Effector memory CD4-positive, alpha-beta T cell (primary cell): ENCODE data around the gene CLDN11.

Source experiments
- DNase-seq, 3 donors: peaks; one replicate each; pipeline ENCODE4 v3.0.0-alpha.2; 2020
- H3K27ac ChIP-seq: 2 replicates; pipeline ENCODE4 v1.7.0; 2013; ENCODE audit warnings: mild to moderate bottlenecking, low read length, moderate library complexity; ENCODE audit not compliant: insufficient read depth, poor library complexity, severe bottlenecking
- H3K27me3 ChIP-seq: replicated peaks from 2 replicates; pipeline ENCODE4 v1.7.0; 2013; ENCODE audit warnings: mild to moderate bottlenecking, low read length; ENCODE audit not compliant: insufficient read depth, control insufficient read depth, poor library complexity, severe bottlenecking
- H3K36me3 ChIP-seq: 2 replicates; pipeline ENCODE4 v1.7.0; 2013; ENCODE audit warnings: mild to moderate bottlenecking, low read length, moderate library complexity; ENCODE audit not compliant: control insufficient read depth, insufficient read depth
- H3K4me1 ChIP-seq: 2 replicates; pipeline ENCODE4 v1.7.0; 2013; ENCODE audit warnings: low read length, mild to moderate bottlenecking; ENCODE audit not compliant: control insufficient read depth, insufficient read depth, poor library complexity, severe bottlenecking
- H3K4me3 ChIP-seq: 2 replicates; pipeline ENCODE4 v1.7.0; 2013; ENCODE audit warnings: low read length, low read depth, mild to moderate bottlenecking; ENCODE audit not compliant: insufficient read depth, poor library complexity, severe bottlenecking
- H3K9me3 ChIP-seq: 2 replicates; pipeline ENCODE4 v1.7.0; 2013; ENCODE audit warnings: mild to moderate bottlenecking, low read length, moderate library complexity; ENCODE audit not compliant: control insufficient read depth

The CLDN11 gene

DNA sequence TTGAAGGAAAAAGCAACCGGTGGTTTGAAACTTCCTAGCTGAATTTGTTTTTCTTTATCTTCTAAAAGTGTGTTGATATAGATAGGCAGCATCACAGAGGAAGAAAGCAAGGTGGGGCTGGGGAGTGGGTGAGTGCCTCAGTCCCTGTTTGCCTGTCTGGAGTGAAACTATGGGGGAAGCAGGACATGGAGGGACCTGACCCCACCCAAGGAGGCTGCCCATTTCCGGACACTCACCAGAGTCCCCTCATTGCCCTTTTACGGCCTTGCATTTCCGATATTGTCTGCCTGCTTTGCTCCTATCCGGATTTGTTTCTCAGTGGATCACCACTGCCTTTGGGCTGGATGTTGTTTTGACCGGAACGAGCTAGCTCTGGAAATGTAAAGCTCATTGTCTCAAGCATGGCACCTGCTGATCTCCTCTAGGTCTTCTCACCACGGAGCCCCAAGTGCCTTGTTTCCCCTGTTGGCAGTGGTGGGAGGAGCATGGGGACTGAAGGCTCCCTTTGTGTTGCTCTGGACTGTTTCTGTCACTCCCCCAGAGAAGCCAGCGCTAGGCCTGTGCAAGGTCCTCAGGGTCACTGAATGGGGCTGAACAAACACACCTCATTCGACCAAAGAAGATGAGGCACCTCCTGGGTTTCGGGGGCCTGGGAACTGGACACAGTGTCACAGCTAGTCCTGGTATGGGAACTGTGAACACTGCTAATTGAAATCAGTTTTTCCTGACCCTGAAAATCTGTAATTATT, 7.0 kb downstream of the CLDN11 start:
- Histone ChIP-seq H3K27ac (no peak overlapping the region), H3K9me3 (no peaks in the 10 kb centered on the region), H3K36me3 (no peaks in the 10 kb centered on the region), H3K27me3 (no peaks in the 10 kb centered on the region), H3K4me3 (no peak overlapping the region), H3K4me1 (no peaks in the 10 kb centered on the region)
- DNase-seq: no peak

DNA sequence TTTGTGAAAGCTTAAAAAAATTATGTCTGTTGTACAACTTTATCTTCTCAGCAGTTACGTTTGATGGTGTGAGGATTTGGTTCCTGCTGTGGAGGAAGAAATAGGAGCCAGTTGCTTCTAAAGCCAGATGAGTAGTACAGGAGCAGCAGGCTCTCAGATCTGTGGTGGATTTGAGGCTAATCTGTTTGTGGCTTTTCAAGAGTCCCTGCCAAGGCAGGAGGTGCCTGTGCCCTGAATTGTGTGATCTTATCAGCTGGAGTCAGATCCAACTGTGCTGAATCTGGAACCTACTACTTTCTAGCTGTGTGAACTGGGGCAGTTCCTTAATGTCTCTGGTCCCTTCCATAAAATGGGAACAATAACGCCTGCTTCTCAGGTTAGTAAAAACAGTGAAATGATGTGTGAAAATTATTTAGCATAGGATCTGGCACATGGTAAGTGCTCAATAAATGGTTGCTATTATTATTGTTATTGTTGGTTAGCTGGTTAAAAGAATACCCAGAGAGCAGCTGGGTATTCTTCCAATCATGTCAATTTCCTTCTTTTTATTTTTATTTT, 7.7 kb downstream of the CLDN11 start:
- no peak for DNase-seq

DNA sequence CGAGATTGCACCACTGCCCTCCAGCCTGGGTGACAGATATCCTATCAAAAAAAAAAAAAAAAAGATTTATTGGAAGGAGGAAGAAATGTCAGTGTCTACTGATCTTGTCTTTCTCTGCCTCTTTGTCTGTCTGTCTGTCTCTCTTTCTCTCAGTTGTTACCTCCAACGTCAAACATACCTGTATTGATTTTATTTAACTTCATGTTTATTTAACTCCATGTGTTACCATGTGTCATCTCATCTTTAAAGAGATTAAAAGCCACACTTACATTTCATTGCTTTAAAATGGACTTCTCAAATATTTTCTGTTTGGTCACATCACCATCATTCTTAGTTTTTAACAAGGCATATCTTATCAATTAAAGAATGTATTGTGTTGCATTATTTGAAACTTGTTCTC, 9.4 kb downstream of the CLDN11 start:
- H3K4me3 ChIP-seq: no peak overlapping the region
- H3K27ac ChIP-seq: no peak overlapping the region
- H3K4me1 ChIP-seq: no peaks in the 10 kb centered on the region
- H3K27me3 ChIP-seq: no peaks in the 10 kb centered on the region
- DNase-seq: no peak
- no peaks in the 10 kb centered on the region for H3K9me3 ChIP-seq
- no peaks in the 10 kb centered on the region for H3K36me3 ChIP-seq

More for the DNA sequence above, 7.7 kb downstream of the CLDN11 start:
- Histone ChIP-seq H3K4me3 (no peak overlapping the region), H3K4me1 (no peaks in the 10 kb centered on the region), H3K27ac (no peak overlapping the region), H3K36me3 (no peaks in the 10 kb centered on the region), H3K9me3 (no peaks in the 10 kb centered on the region), H3K27me3 (no peaks in the 10 kb centered on the region)

DNA sequence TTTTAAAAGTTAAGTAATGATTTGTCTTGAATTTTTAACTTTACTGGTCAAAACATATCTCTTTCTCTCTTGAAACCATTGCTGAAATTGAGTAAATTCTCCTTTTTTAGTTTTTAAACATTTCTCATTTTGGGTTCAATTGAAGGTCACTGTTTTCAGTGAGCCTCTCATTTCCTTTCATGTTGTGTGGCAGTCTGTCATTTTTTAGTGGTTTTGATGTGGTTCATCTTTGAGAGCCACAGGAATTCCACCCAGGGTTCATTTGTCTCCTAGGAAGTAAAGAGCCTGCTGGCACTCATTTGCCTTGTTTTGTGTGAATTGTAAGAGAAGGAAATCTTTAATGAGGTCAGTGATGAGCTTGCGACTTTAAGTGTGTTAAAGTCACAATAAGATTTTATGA, 10.4 kb downstream of the CLDN11 start:
- Histone ChIP-seq H3K9me3 (no peaks in the 10 kb centered on the region), H3K27ac (no peak overlapping the region), H3K36me3 (no peaks in the 10 kb centered on the region), H3K4me1 (no peaks in the 10 kb centered on the region), H3K27me3 (no peaks in the 10 kb centered on the region), H3K4me3 (no peak overlapping the region)
- DNase-seq: no peak

DNA sequence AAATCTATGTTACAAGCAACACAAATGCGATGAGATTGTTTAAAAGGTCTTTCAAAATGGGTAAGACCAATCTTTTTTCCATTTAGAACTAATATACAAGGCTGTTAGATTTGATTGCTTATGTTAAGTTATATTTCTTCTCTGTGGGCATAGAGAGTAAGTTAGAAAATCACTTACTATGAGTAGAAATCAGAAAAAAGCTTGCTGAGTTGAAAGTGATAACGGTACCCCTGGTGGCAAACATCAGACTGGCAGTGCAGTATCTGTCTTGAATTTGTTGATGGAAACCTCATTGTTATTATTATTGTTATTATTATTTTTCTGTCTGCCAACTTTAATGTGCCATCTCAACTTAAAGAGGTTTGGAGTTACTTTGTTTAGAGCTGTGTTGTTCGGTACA, 12.4 kb downstream of the CLDN11 start:
- H3K4me3 ChIP-seq: no peak overlapping the region
- no peaks in the 10 kb centered on the region for H3K9me3 ChIP-seq
- no peaks in the 10 kb centered on the region for H3K27me3 ChIP-seq
- no peak overlapping the region for H3K27ac ChIP-seq
- no peaks in the 10 kb centered on the region for H3K4me1 ChIP-seq
- no peaks in the 10 kb centered on the region for H3K36me3 ChIP-seq
- no peak for DNase-seq

DNA sequence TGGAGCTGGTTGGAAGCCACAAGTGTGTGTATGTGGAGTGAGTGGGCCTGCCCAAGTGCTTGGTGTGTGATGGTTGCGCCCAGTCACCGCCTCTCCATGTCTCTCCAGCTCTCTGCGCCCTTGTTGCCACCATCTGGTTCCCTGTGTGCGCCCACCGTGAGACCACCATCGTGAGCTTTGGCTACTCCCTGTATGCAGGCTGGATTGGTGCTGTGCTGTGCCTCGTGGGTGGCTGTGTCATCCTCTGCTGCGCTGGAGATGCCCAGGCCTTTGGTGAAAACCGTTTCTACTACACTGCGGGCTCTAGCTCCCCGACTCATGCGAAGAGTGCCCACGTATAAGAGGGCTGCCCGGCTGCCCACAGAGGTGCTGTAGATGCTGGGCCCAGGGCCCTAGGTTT, 13.7 kb downstream of the CLDN11 start:
- Histone ChIP-seq H3K27me3 (no peaks in the 10 kb centered on the region), H3K36me3 (no peaks in the 10 kb centered on the region), H3K27ac (no peak overlapping the region), H3K4me3 (no peak overlapping the region), H3K9me3 (no peaks in the 10 kb centered on the region), H3K4me1 (no peaks in the 10 kb centered on the region)
- DNase-seq: no peak

DNA sequence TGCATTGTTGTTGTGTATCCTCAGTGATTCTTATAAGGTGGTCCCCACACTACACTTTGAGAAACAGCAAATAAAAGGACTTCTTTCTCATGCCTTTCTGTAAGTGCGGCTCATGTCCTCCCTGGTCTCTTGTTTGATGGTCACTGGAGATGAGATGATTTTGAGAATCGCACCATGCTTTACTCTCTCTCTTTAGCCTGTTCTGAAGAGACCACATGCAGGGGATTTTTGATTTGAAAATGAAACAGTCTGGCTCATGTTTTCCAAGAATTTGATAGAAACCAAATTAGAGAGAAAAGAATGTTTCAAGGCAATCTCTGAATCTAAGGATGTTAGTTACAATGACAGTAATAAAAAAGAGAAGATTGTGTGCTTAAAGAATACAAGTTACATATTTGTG, 18.0 kb downstream of the CLDN11 start:
- H3K27me3 ChIP-seq: no peaks in the 10 kb centered on the region
- no peaks in the 10 kb centered on the region for H3K4me1 ChIP-seq
- DNase-seq: no peak
- no peak overlapping the region for H3K4me3 ChIP-seq
- H3K36me3 ChIP-seq: no peaks in the 10 kb centered on the region
- H3K27ac ChIP-seq: no peak overlapping the region
- no peaks in the 10 kb centered on the region for H3K9me3 ChIP-seq

DNA sequence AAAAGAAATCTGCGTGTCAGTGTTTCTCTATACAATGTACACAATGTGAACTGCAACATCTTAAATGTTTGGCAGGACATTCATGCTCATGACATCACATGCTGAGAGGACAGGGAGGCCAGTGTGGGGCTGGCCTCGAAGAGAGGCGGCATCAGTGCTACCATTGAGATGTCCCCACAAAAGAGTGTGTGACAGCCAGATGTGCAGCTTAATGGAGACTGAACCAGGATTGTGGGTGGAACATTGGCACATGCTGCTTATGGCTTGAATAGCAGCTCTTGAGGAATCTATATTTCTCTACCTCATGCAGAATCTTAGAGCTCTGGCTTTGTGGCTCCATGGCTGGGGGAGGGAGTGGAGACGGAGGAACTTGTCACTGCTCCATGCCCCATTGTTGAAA, 18.5 kb downstream of the CLDN11 start:
- Histone ChIP-seq H3K36me3 (no peaks in the 10 kb centered on the region), H3K9me3 (no peaks in the 10 kb centered on the region), H3K27me3 (no peaks in the 10 kb centered on the region), H3K27ac (no peak overlapping the region), H3K4me3 (no peak overlapping the region), H3K4me1 (no peaks in the 10 kb centered on the region)
- DNase-seq: no peak

DNA sequence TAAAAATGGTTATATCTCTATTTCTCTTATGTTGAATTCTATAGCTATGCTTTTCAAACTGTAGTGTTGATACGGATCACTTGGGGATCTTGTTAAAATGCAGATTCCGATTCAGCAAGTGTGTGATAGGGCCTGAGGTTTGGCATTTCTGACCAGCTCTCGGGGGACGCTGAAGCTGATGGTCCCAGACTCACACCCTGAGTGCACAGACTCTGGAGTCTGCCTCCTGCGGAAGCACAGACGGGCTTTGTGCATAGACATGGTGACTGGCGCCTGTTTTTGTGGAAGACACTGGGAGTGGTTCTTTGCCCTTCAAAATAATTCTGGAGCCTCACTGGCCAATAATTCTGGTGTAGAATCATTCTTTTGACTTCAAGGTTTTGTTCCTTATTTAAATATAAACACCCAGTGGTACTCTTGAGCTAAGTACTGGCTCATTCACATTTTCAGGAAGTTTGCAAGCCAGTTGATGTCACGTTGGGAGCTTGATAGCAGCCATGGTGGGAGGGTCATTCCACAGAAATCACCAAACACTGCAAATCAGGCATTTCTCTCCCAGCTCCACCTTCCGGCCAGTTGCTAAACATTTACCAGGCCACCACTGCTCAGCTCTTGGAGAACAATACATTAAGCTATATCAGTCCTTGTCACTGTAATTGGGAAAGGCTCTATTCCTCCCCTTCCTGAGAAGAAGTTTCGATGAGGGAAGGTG, 19.2 kb downstream of the CLDN11 start:
- Histone ChIP-seq H3K9me3 (no peaks in the 10 kb centered on the region), H3K4me3 (no peak overlapping the region), H3K4me1 (no peaks in the 10 kb centered on the region), H3K36me3 (no peaks in the 10 kb centered on the region), H3K27ac (no peak overlapping the region), H3K27me3 (no peaks in the 10 kb centered on the region)
- no peak for DNase-seq

DNA sequence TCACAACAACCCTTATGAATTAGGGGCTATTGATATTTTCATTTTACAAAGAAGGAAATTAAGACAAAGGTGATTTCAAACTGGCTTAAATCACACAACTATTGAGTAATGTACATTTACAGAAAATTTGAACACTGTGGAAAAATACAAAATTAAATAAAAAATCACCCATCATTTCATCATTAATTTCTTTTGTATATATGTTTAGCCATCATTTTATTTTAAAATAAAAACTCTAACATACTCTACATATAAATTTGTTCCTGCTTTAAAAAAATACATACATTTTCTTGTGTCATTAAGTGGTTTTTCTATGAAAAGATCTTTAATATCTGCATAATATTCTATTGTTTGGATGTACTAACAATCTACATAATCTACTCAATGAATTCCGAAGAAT, 20.2 kb downstream of the CLDN11 start:
- Histone ChIP-seq H3K27me3 (no peaks in the 10 kb centered on the region), H3K4me1 (no peaks in the 10 kb centered on the region), H3K27ac (no peak overlapping the region), H3K36me3 (no peaks in the 10 kb centered on the region), H3K9me3 (no peaks in the 10 kb centered on the region), H3K4me3 (no peak overlapping the region)
- DNase-seq: no peak
